ENCODE measurements around the gene TARDBP. TPM values are rescaled to one million over a fixed set of nuclear protein-coding genes. Genes with fewer than 3 reads are reported as not detected.

TARDBP gene
- total and polyA plus RNA-seq, 10 donors: 88.0 to 243 (median 129) TPM

GRCh38 chr1:11058026-11058425 lies 45.6 kb downstream of the TARDBP start:
- Histone ChIP-seq H3K27ac (no peak overlapping the region), H3K27me3 (replicated peaks in 1 of 7) (no peaks in the 10 kb centered on the region), H3K9me3 (no peaks in the 10 kb centered on the region), H3K36me3 (peaks cover 0 to 48% (median 30%) of the 10 kb centered on the region in 6 donors), H3K4me3 (no peak overlapping the region), H3K4me1 (peaks cover 14 to 50% (median 30%) of the 10 kb centered on the region in 6 donors)
- 93 to 97% (median 96%) methylated on average over 14 of the region's 14 CpGs for WGBS, 5 donors
- DNase-seq: no peak
- TF ChIP-seq POLR2AphosphoS5 (IDR thresholded peaks at IDR 0.05) (no peak), CTCF (IDR thresholded peaks at IDR 0.05 in 8 of 11, conservative IDR thresholded peaks at IDR 0.05 in 3 of 11) (no peak), POLR2A (IDR thresholded peaks at IDR 0.05) (no peak)
- intact Hi-C loops (cut with DNase I; ENCODE audit: low total_unique reads): no loop called here

GRCh38 chr1:11058595-11059154 lies 46.2 kb downstream of the TARDBP start:
- Histone ChIP-seq H3K36me3 (peaks cover 0 to 53% (median 30%) of the 10 kb centered on the region in 6 donors), H3K4me3 (peak overlapping the region; percentile 73 to 99 (median 94)), H3K4me1 (peaks cover 14 to 49% (median 30%) of the 10 kb centered on the region in 6 donors), H3K27ac (peak overlapping the region in 2 of 8 donors; percentile 69 to 70), H3K9me3 (no peaks in the 10 kb centered on the region), H3K27me3 (replicated peaks in 1 of 7) (no peaks in the 10 kb centered on the region)
- DNase-seq: no peak
- intact Hi-C loops (cut with DNase I; ENCODE audit: low total_unique reads): no loop called here
- TF ChIP-seq POLR2A (IDR thresholded peaks at IDR 0.05) (no peak), CTCF (IDR thresholded peaks at IDR 0.05 in 8 of 11, conservative IDR thresholded peaks at IDR 0.05 in 3 of 11) (no peak), POLR2AphosphoS5 (IDR thresholded peaks at IDR 0.05) (peak in 1 of 3 donors; percentile 23)
- 55 to 67% (median 64%) methylated on average over 19 to 28 of the region's 28 CpGs for WGBS, 5 donors

- H3K27ac ChIP-seq: peak overlapping the region in 5 of 8 donors; percentile 33 to 89 (median 70)
- intact Hi-C loops (cut with DNase I; ENCODE audit: low total_unique reads): no loop called here
- 0 to 4% (median 2%) methylated on average over 28 to 72 of the region's 72 CpGs for WGBS, 5 donors
Measured at GRCh38 chr1:11059155-11059967, 46.9 kb downstream of the TARDBP start.

More at GRCh38 chr1:11059155-11059967, 46.9 kb downstream of the TARDBP start:
- Histone ChIP-seq H3K4me1 (peaks cover 14 to 49% (median 30%) of the 10 kb centered on the region in 6 donors), H3K36me3 (peaks cover 0 to 53% (median 29%) of the 10 kb centered on the region in 6 donors), H3K9me3 (no peaks in the 10 kb centered on the region), H3K4me3 (peak overlapping the region; percentile 73 to 99 (median 94)), H3K27me3 (replicated peaks in 1 of 7) (no peaks in the 10 kb centered on the region)
- no peak for TF ChIP-seq CTCF (IDR thresholded peaks at IDR 0.05 in 8 of 11, conservative IDR thresholded peaks at IDR 0.05 in 3 of 11)
- no peak for TF ChIP-seq POLR2AphosphoS5 (IDR thresholded peaks at IDR 0.05)
- no peak for DNase-seq
